ENCODE data around the gene SMTN. TPM values are rescaled to one million over a fixed set of nuclear protein-coding genes. Genes with fewer than 3 reads are reported as not detected.

Gene SMTN
- total and polyA plus RNA-seq, 12 donors: 4.6 to 155 (median 88.9) TPM

DNA sequence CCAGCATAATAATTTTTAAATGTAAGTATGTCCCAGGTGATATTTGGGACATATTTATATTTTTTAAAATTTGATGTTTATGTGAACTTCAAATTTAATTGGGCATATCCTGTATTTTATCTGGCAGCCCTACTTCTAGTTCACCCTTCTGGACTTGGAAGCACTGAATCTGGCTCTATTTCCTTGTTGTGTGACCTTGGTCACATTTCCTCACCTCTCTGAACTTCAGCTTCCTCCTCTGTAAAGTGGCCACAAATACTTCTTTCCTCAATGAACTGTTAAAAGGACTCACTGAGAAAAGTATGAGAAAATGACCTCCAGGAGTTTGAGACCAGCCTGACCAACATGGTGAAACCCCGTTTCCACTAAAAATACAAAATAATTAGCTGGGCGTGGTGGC is 70.8 kb downstream of the SMTN start:
- WGBS, 4 donors: 74 to 90% (median 84%) methylated on average over 2 of the region's 2 CpGs
- Histone ChIP-seq H3K27me3 (no peaks in the 10 kb centered on the region), H3K27ac (no peak overlapping the region)

DNA sequence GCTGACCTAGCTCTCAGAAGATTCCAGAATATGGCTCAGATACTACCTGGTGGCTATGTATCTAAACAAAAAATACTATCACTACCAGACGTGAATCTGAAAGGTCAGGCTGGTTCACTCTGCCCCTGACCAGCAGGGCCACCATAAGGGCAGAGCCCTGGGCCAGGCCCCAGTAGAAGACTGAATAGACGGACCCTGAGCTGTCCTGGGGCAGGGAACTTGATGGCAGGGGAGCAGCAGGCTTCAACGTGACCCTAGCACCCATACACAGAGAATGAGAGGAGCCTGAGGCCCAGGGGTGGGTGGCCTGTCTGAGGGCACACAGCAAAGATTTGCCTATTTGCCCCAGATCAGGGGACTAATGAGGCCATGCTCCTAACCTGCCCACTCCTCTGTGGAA is 72.2 kb downstream of the SMTN start:
- H3K27me3 ChIP-seq: no peaks in the 10 kb centered on the region
- intact Hi-C loops (cut with DNase I): loop anchor here in 1 of 2 donors (10.0 kb wide), 1 partner anchor 179 kb away; no protein-coding TSS in a partner anchor
- H3K4me3 ChIP-seq: no peak overlapping the region
- 50 to 77% (median 71%) methylated on average over 2 to 3 of the region's 3 CpGs for WGBS, 4 donors
- no peaks in the 10 kb centered on the region for H3K9me3 ChIP-seq (replicated peaks in 1 of 3)
- TF ChIP-seq CTCF (IDR thresholded peaks at IDR 0.05): no peak
- DNase-seq: no peak
- no peak overlapping the region for H3K27ac ChIP-seq
- peaks cover 0 to 9% of the 10 kb centered on the region in 2 donors for H3K4me1 ChIP-seq (replicated peaks in 1 of 2)
- no peaks in the 10 kb centered on the region for H3K36me3 ChIP-seq (replicated peaks in 1 of 2)

More for the DNA sequence above, 70.8 kb downstream of the SMTN start:
- peaks cover 0 to 9% of the 10 kb centered on the region in 2 donors for H3K4me1 ChIP-seq (replicated peaks in 1 of 2)
- H3K36me3 ChIP-seq (replicated peaks in 1 of 2): no peaks in the 10 kb centered on the region
- no peak overlapping the region for H3K4me3 ChIP-seq
- intact Hi-C loops (cut with DNase I): loop anchor here in 1 of 2 donors (10.0 kb wide), 1 partner anchor 177 kb away; no protein-coding TSS in a partner anchor
- no peaks in the 10 kb centered on the region for H3K9me3 ChIP-seq (replicated peaks in 1 of 3)
- DNase-seq: no peak
- TF ChIP-seq CTCF (IDR thresholded peaks at IDR 0.05): no peak
- TF ChIP-seq POLR2A (IDR thresholded peaks at IDR 0.05): no peak

Other genes with a start within 250 kb of the SMTN start
- 10 to 100 TPM; 13.9 to 32.1 (median 17.2) TPM for gene MORC2, start 112.5 kb upstream of the SMTN start, total RNA-seq
- gene MORC2, start 112.5 kb upstream of the SMTN start, polyA plus RNA-seq: 10 to 100 TPM; 19.7 to 60.1 (median 25.8) TPM
- 10 to 100 TPM; 33.3 to 90.5 (median 55.0) TPM for gene TUG1, start 112.1 kb upstream of the SMTN start, total RNA-seq
- gene TUG1, start 112.1 kb upstream of the SMTN start, polyA plus RNA-seq: 10 to 100 TPM; 46.7 to 66.4 (median 47.0) TPM
- gene SELENOM, start 26.2 kb downstream of the SMTN start, total RNA-seq: 100 to 1,000 TPM in 6 of 9 donors, 10 to 100 TPM in 2, 1 to 10 TPM in 1; 6.6 to 546 (median 108) TPM
- 100 to 1,000 TPM in 2 of 3 donors, 10 to 100 TPM in 1; 22.9 to 208 (median 134) TPM for gene SELENOM, start 26.2 kb downstream of the SMTN start, polyA plus RNA-seq
- gene INPP5J, start 41.6 kb downstream of the SMTN start, total RNA-seq: 1 to 10 TPM in 7 of 9 donors, under 1 TPM in 2; 0.48 to 8.1 (median 2.4) TPM
- gene INPP5J, start 41.6 kb downstream of the SMTN start, polyA plus RNA-seq: 1 to 10 TPM in 2 of 3 donors, under 1 TPM in 1; 0.48 to 5.8 (median 2.1) TPM
- not detected for gene PLA2G3, start 59.2 kb downstream of the SMTN start, total RNA-seq
- under 1 TPM in 1 of 3 donors, not detected in 2; 0.09 TPM for gene PLA2G3, start 59.2 kb downstream of the SMTN start, polyA plus RNA-seq
- 10 to 100 TPM; 15.9 to 45.5 (median 34.3) TPM for gene RNF185, start 78.9 kb downstream of the SMTN start, total RNA-seq
- gene RNF185, start 78.9 kb downstream of the SMTN start, polyA plus RNA-seq: 10 to 100 TPM; 16.0 to 41.7 (median 16.4) TPM
- gene LIMK2, start 131.0 kb downstream of the SMTN start, total RNA-seq: 10 to 100 TPM; 16.9 to 36.1 (median 24.3) TPM
- 10 to 100 TPM; 12.6 to 18.7 (median 14.9) TPM for gene LIMK2, start 131.0 kb downstream of the SMTN start, polyA plus RNA-seq
- gene PIK3IP1, start 211.2 kb downstream of the SMTN start, total RNA-seq: 100 to 1,000 TPM in 3 of 9 donors, 10 to 100 TPM in 6; 13.7 to 161 (median 74.4) TPM
- 10 to 100 TPM; 12.1 to 22.8 (median 12.8) TPM for gene PIK3IP1, start 211.2 kb downstream of the SMTN start, polyA plus RNA-seq